Measurements from ENCODE around the gene NDC80. TPM values are rescaled to one million over a fixed set of nuclear protein-coding genes. Genes with fewer than 3 reads are reported as not detected.
A peak's percentile ranks its signal among the peaks of the same experiment; 100 is the strongest.

The NDC80 gene
- total and polyA plus RNA-seq, 12 donors, result 0.17 to 2.7 (median 0.34) TPM; not detected in 2

- 79 to 91% methylated on average over 3 of the region's 3 CpGs for WGBS, 2 donors
- H3K27me3 ChIP-seq, result no peaks in the 10 kb centered on the region
- H3K9me3 ChIP-seq, result no peaks in the 10 kb centered on the region
- no peak overlapping the region for H3K4me3 ChIP-seq
- TF ChIP-seq, protein P1, sequence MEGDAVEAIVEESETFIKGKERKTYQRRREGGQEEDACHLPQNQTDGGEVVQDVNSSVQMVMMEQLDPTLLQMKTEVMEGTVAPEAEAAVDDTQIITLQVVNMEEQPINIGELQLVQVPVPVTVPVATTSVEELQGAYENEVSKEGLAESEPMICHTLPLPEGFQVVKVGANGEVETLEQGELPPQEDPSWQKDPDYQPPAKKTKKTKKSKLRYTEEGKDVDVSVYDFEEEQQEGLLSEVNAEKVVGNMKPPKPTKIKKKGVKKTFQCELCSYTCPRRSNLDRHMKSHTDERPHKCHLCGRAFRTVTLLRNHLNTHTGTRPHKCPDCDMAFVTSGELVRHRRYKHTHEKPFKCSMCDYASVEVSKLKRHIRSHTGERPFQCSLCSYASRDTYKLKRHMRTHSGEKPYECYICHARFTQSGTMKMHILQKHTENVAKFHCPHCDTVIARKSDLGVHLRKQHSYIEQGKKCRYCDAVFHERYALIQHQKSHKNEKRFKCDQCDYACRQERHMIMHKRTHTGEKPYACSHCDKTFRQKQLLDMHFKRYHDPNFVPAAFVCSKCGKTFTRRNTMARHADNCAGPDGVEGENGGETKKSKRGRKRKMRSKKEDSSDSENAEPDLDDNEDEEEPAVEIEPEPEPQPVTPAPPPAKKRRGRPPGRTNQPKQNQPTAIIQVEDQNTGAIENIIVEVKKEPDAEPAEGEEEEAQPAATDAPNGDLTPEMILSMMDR (IDR thresholded peaks at IDR 0.05), result no peak
- DNase-seq (no peak), ATAC-seq (no peak)
- no peak overlapping the region for H3K27ac ChIP-seq
- H3K4me1 ChIP-seq, result peaks cover 0 to 7% (median 0%) of the 10 kb centered on the region in 9 donors
- intact Hi-C loops (cut with DNase I), result no loop called here
- peaks cover 0 to 22% (median 0%) of the 10 kb centered on the region in 9 donors for H3K36me3 ChIP-seq
Measured at GRCh38 chr18:2587788-2588187, 16.4 kb downstream of the NDC80 start.

- Histone ChIP-seq H3K4me3 (peak overlapping the region in 5 of 10 donors; percentile 14 to 37 (median 24)), H3K27ac (peak overlapping the region in 5 of 10 donors; percentile 7 to 49 (median 47)), H3K9me3 (no peaks in the 10 kb centered on the region), H3K36me3 (peaks cover 0 to 27% (median 0%) of the 10 kb centered on the region in 9 donors), H3K4me1 (peaks cover 0 to 7% (median 0%) of the 10 kb centered on the region in 9 donors), H3K27me3 (no peaks in the 10 kb centered on the region)
- intact Hi-C loops (cut with DNase I), result no loop called here
- 73 to 80% methylated on average over 5 of the region's 5 CpGs for WGBS, 2 donors
- DNase-seq, result no peak
- peak in 2 of 8 donors; percentile 29 to 46 for ATAC-seq
- TF ChIP-seq, protein P1 (IDR thresholded peaks at IDR 0.05), result no peak
Measured at GRCh38 chr18:2588666-2589344, 17.4 kb downstream of the NDC80 start.

DNA sequence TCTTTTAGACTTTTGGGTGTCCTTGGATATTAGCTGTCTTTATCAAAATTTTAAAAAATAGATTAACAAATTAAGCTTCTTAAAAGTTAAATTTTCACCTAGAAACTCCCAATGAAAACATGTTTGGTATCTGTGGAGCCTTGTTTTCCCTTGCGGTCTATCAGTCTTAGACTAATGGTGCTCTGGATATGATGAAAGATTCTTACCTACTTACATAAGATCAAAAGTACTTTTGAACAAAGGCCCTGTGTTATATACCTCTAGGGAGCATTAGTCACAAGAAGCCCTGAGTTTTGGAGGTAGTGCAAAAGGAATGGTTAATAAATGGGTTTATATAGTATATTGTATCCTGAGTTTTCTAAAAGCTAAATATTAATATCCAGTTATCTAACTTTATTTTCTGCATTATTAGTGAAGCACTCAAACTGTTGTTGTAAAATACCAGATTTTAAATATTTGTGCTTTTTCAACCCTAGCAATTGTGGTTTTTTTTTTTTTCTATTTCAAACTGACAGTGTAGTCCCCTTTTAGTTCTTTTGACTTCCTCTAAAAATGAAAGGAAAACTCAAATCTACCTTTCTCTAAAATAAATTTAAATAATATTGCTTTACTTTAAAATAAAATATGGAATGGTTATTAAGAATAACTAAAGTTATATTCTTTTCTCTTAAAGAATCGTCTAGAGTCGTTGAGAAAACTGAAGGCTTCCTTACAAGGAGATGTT is 18.1 kb downstream of the NDC80 start:
- intact Hi-C loops (cut with DNase I), result no loop called here
- H3K27me3 ChIP-seq, result no peaks in the 10 kb centered on the region
- TF ChIP-seq, protein P1 (IDR thresholded peaks at IDR 0.05), result no peak
- H3K4me3 ChIP-seq, result peak overlapping the region in 5 of 10 donors; percentile 14 to 37 (median 24)
- no peaks in the 10 kb centered on the region for H3K9me3 ChIP-seq
- H3K36me3 ChIP-seq, result peaks cover 0 to 27% (median 0%) of the 10 kb centered on the region in 9 donors
- DNase-seq (no peak), ATAC-seq (no peak)
- H3K4me1 ChIP-seq, result peaks cover 0 to 7% (median 0%) of the 10 kb centered on the region in 9 donors
- peak overlapping the region in 5 of 10 donors; percentile 7 to 60 (median 47) for H3K27ac ChIP-seq
- WGBS, 2 donors, result 85 to 89% methylated on average over 3 of the region's 3 CpGs

GRCh38 chr18:2590303-2590702 is 18.9 kb downstream of the NDC80 start:
- peak overlapping the region in 5 of 10 donors; percentile 14 to 37 (median 24) for H3K4me3 ChIP-seq
- WGBS, 2 donors, result 88 to 91% methylated on average over 2 of the region's 2 CpGs
- no peak for ATAC-seq

More at GRCh38 chr18:2590303-2590702, 18.9 kb downstream of the NDC80 start:
- Histone ChIP-seq H3K9me3 (no peaks in the 10 kb centered on the region), H3K36me3 (peaks cover 0 to 27% (median 0%) of the 10 kb centered on the region in 9 donors), H3K27ac (peak overlapping the region in 4 of 10 donors; percentile 21 to 60 (median 44)), H3K4me1 (peaks cover 0 to 7% (median 0%) of the 10 kb centered on the region in 9 donors), H3K27me3 (no peaks in the 10 kb centered on the region)
- TF ChIP-seq, protein P1 (IDR thresholded peaks at IDR 0.05), result no peak
- intact Hi-C loops (cut with DNase I), result no loop called here
- DNase-seq, result no peak

Measured in heart right ventricle (tissue), 16 donors.